ENCODE data around the gene SPSB1.

SPSB1 gene

DNA sequence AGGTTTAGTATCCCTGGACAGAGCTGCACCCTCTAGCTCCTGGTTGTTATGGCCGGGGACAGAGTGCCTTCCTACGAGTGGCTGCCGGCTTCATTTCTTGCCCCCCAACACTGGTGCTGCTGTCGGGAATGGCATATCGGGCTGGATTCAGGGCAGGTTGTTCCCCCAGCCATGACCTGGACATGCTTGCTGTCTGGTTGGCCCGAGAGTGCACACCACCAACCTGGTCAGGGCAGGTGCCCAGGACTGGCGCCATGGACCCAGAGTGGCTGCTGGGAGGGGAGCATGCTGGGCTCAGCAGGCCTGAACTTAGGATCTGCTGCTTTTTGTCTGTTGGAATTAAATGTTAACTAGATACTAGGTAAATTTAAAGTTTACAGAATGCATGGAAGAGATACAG lies 36.4 kb upstream of the SPSB1 start:
- Mint-ChIP-seq H3K36me3 (ENCODE audit: low read depth) (peaks cover 31% of the 10 kb centered on the region), H3K4me3 (no peak overlapping the region), H3K27me3 (ENCODE audit: low read depth) (no peaks in the 10 kb centered on the region), H3K27ac (peak overlapping the region in 2 of 3 experiments; percentile 5 to 37), H3K9me3 (no peaks in the 10 kb centered on the region), H3K4me1 (peaks cover 38% of the 10 kb centered on the region)
- TF ChIP-seq, protein P1, sequence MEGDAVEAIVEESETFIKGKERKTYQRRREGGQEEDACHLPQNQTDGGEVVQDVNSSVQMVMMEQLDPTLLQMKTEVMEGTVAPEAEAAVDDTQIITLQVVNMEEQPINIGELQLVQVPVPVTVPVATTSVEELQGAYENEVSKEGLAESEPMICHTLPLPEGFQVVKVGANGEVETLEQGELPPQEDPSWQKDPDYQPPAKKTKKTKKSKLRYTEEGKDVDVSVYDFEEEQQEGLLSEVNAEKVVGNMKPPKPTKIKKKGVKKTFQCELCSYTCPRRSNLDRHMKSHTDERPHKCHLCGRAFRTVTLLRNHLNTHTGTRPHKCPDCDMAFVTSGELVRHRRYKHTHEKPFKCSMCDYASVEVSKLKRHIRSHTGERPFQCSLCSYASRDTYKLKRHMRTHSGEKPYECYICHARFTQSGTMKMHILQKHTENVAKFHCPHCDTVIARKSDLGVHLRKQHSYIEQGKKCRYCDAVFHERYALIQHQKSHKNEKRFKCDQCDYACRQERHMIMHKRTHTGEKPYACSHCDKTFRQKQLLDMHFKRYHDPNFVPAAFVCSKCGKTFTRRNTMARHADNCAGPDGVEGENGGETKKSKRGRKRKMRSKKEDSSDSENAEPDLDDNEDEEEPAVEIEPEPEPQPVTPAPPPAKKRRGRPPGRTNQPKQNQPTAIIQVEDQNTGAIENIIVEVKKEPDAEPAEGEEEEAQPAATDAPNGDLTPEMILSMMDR (IDR thresholded peaks at IDR 0.05; ENCODE audit: unreplicated experiment in 3 of 3), result no peak

DNA sequence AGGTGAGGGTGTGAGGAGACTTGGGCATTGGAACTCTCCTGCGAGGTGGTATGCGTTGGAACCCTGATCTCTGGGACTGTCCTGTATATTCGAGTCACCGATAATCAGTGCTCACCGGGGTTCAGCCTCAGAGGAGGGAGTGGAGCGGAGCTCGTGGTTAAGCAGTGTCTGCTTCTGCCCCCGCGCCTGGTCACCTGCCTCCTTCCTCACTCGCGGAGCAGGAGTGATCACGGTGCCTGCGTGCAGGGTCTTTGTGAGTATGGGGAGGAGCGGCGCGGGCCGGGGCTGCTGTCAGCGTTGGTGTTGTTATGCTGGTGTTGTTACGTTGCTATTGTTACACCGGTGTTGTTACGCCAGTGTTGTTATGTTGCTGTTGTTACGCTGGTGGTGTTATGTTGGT lies 34.8 kb upstream of the SPSB1 start:
- Mint-ChIP-seq H3K4me1 (peaks cover 24% of the 10 kb centered on the region), H3K27ac (peak overlapping the region; percentile 8 to 36 (median 24)), H3K4me3 (no peak overlapping the region), H3K36me3 (ENCODE audit: low read depth) (peaks cover 36% of the 10 kb centered on the region), H3K9me3 (no peaks in the 10 kb centered on the region), H3K27me3 (ENCODE audit: low read depth) (no peaks in the 10 kb centered on the region)
- TF ChIP-seq, protein P1 (IDR thresholded peaks at IDR 0.05; ENCODE audit: unreplicated experiment in 3 of 3), result no peak

DNA sequence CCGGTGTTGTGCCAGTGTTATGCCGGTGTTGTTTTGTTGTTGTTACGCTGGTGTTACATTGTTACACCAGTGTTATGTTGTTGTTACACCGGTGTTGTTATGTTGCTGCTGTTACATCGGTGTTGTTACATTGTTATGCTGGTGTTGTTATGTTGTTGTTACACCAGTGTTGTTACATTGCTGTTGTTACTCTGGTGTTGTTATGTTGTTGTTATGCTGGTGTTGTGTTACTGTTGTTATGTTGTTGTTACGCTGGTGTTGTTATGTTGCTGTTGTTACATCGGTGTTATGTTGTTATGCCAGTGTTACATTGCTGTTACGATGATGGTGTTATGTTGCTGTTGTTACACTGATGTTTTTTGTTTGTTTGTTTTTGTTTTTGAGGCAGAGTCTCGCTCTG lies 34.1 kb upstream of the SPSB1 start:
- no peaks in the 10 kb centered on the region for H3K9me3 Mint-ChIP-seq
- peaks cover 16% of the 10 kb centered on the region for H3K4me1 Mint-ChIP-seq

DNA sequence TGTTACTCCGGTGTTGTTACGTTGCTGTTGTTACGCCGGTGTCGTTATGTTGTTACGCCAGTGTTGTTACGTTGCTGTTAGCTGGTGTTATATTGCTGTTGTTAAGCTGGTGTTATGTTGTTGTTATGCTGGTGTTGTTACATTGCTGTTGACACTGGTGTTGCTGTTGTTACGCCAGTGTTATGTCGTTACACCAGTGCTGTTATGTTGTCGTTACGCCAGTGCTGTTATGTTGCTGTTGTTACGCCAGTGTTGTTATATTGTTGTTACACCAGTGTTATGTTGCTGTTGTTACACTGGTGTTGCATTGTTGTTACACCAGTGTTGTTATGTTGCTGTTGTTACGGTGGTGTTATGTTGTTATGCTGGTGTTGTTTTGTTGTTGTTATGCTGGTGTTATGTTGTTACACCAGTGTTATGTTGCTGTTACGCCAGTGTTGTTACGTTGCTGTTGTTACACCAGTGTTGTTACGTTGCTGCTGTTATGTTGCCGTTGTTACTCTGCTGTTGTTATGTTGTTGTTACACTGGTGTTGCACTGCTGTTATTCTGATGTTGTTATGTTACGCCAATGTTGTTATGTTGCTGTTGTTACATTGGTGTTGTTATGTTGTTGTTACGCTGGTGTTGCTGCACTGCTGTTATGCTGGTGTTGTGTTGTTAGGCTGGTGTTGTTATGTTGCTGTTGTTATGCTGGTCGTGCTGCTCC lies 32.5 kb upstream of the SPSB1 start:
- peak overlapping the region in 1 of 3 experiments; percentile 30 for H3K27ac Mint-ChIP-seq
- TF ChIP-seq, protein P1 (IDR thresholded peaks at IDR 0.05; ENCODE audit: unreplicated experiment in 3 of 3), result no peak
- peaks cover 47% of the 10 kb centered on the region for H3K36me3 Mint-ChIP-seq (ENCODE audit: low read depth)
- H3K4me3 Mint-ChIP-seq, result no peak overlapping the region
- H3K9me3 Mint-ChIP-seq, result no peaks in the 10 kb centered on the region
- peaks cover 5% of the 10 kb centered on the region for H3K4me1 Mint-ChIP-seq
- H3K27me3 Mint-ChIP-seq (ENCODE audit: low read depth), result no peaks in the 10 kb centered on the region

More for the DNA sequence above, 34.1 kb upstream of the SPSB1 start:
- Mint-ChIP-seq H3K4me3 (no peak overlapping the region), H3K36me3 (ENCODE audit: low read depth) (peaks cover 36% of the 10 kb centered on the region), H3K27ac (peak overlapping the region in 1 of 3 experiments; percentile 24), H3K27me3 (ENCODE audit: low read depth) (no peaks in the 10 kb centered on the region)
- TF ChIP-seq, protein P1 (IDR thresholded peaks at IDR 0.05; ENCODE audit: unreplicated experiment in 3 of 3), result no peak

DNA sequence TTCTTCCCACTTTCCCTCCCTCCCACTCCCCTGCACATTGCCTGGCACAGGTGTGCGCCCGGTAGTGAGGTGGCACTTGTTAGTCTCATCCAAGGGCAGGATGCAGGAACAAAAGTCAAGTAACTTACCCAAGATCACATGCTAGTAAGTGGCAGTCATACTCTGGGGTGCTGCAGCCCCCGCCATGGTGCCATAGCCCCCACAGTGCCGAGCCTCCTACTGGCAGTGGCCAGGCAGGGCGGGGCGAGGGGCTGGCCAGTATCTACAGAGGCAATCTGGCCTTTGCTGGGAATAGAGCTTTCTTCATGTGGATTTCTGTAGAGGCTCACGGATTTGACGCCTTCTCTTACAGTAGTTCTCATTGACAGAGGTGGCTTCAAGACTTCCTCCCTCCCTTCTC lies 31.2 kb upstream of the SPSB1 start:
- TF ChIP-seq, protein P1 (IDR thresholded peaks at IDR 0.05; ENCODE audit: unreplicated experiment in 3 of 3), result no peak
- peaks cover 5% of the 10 kb centered on the region for H3K4me1 Mint-ChIP-seq
- no peak overlapping the region for H3K27ac Mint-ChIP-seq
- no peak overlapping the region for H3K4me3 Mint-ChIP-seq
- H3K9me3 Mint-ChIP-seq, result no peaks in the 10 kb centered on the region
- H3K36me3 Mint-ChIP-seq (ENCODE audit: low read depth), result peaks cover 48% of the 10 kb centered on the region
- no peaks in the 10 kb centered on the region for H3K27me3 Mint-ChIP-seq (ENCODE audit: low read depth)

Data from nephron (organoid).